Vagina (tissue), 2 donors: ENCODE data around the gene EML2. TPM values are rescaled to one million over a fixed set of nuclear protein-coding genes. Genes with fewer than 3 reads are reported as not detected.

Experiments
- DNase-seq, 2 donors: peaks; one replicate each; pipeline ENCODE4 v3.0.0-alpha.2; 2017; ENCODE audit errors: extremely low spot score in 2 of 2
- H3K27ac ChIP-seq: fragments of 200-600 bp; sonication (generic); one replicate; pipeline ENCODE4 v1.5.1; 2019
- H3K27me3 ChIP-seq: fragments of 200-600 bp; sonication (generic); one replicate; pipeline ENCODE4 v1.5.1; 2019
- H3K36me3 ChIP-seq, 2 donors: fragments of 200-600 bp; sonication (generic); one replicate each; pipeline ENCODE4 v1.5.1; 2017 to 2019
- H3K4me1 ChIP-seq: fragments of 200-600 bp; sonication (generic); one replicate; pipeline ENCODE4 v1.5.1; 2019
- H3K4me3 ChIP-seq, 2 donors: fragments of 200-600 bp; sonication (generic); 1 replicate in 1 of 2; 2 replicates in 1 of 2; pipeline ENCODE4 v1.5.1; 2016 to 2019
- H3K9me3 ChIP-seq: fragments of 200-600 bp; sonication (generic); one replicate; pipeline ENCODE4 v1.5.1; 2019
- POLR2A ChIP-seq, 2 donors: fragments of 450-650 bp; IDR thresholded peaks; one replicate each; pipeline ENCODE4 v1.6.1; 2017; ENCODE audit warnings: antibody characterized with exemption in 2 of 2, mild to moderate bottlenecking in 2 of 2, moderate library complexity in 2 of 2
- POLR2AphosphoS5 ChIP-seq, 2 donors: sonication (generic); formaldehyde crosslinking; IDR thresholded peaks; one replicate each; pipeline ENCODE4 v1.9.0; 2017; ENCODE audit warnings: antibody characterized with exemption in 2 of 2, mild to moderate bottlenecking in 2 of 2, low read depth in 1 of 2; ENCODE audit not compliant: insufficient read depth in 1 of 2
- intact Hi-C: fragments of 100-400 bp; cut with DNase I; formaldehyde crosslinking; loops from one replicate; pipeline ENCODE4 v1.15.1; 2023
- total RNA-seq: library from RNA; depleted of rRNA; stranded (reverse); fragments of >200 nt; gene quantifications from one replicate; pipeline ENCODE4 v1.2.3, GENCODE V29; 2016
- TF ChIP-seq, protein P1 (sequence below), 3 experiments: fragments of 450-650 bp in 2 of 3; fragments of 200-600 bp in 1 of 3; sonication (generic) in 1 of 3; IDR thresholded peaks; one replicate each; pipeline ENCODE4 v1.5.1; 2017 to 2019; ENCODE audit warnings: antibody characterized with exemption in 3 of 3, mild to moderate bottlenecking in 2 of 3, moderate library complexity in 2 of 3

The EML2 gene
- total RNA-seq, 1 donor from 2014 or later = 74.9 TPM

DNA sequence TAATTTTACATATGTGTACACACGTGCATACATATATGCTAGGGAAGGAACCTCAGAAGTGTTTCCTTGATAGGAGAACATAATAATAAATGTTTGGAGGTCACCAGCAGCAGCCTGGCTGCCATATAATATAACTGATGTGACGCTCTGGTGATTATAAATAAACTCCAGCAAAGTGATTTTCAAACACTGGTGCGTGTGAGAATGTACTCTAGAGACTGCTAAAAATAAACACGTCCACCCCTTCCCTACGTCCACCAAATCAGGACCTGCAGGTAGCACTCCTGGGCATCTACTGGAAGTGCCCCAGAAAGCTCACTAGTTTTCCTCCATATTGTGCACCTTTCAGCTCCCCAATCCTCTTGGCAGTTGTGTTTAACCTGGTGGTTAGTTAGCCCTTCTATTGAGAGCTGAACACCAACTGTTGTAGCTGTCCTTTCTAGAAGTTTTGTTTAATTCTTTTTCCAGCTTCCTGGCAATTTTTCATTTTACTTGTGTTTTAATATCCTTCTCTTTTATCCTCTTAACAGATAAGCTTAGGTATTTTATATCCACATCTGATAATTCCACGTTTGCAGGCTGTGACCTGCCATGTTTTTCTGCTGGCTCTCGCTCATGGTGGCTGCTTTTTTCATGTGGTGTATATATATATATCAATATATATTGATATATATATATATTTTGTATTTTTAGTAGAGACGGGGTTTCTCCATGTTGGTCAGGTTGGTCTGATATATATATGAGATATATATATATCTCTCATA lies 67.6 kb downstream of the EML2 start:
- intact Hi-C loops = no loop called here
- Histone ChIP-seq H3K4me3 (no peak overlapping the region), H3K9me3 (no peaks in the 10 kb centered on the region), H3K4me1 (peaks cover 37% of the 10 kb centered on the region), H3K36me3 (no peaks in the 10 kb centered on the region), H3K27me3 (no peaks in the 10 kb centered on the region), H3K27ac (no peak overlapping the region)
- DNase-seq = no peak
- no peak for TF ChIP-seq POLR2AphosphoS5 (IDR thresholded peaks at IDR 0.05; ENCODE audit: insufficient read depth in 1 of 2, low read depth in 1 of 2)
- TF ChIP-seq, protein P1, sequence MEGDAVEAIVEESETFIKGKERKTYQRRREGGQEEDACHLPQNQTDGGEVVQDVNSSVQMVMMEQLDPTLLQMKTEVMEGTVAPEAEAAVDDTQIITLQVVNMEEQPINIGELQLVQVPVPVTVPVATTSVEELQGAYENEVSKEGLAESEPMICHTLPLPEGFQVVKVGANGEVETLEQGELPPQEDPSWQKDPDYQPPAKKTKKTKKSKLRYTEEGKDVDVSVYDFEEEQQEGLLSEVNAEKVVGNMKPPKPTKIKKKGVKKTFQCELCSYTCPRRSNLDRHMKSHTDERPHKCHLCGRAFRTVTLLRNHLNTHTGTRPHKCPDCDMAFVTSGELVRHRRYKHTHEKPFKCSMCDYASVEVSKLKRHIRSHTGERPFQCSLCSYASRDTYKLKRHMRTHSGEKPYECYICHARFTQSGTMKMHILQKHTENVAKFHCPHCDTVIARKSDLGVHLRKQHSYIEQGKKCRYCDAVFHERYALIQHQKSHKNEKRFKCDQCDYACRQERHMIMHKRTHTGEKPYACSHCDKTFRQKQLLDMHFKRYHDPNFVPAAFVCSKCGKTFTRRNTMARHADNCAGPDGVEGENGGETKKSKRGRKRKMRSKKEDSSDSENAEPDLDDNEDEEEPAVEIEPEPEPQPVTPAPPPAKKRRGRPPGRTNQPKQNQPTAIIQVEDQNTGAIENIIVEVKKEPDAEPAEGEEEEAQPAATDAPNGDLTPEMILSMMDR (IDR thresholded peaks at IDR 0.05) = no peak
- TF ChIP-seq POLR2A (IDR thresholded peaks at IDR 0.05) = no peak

DNA sequence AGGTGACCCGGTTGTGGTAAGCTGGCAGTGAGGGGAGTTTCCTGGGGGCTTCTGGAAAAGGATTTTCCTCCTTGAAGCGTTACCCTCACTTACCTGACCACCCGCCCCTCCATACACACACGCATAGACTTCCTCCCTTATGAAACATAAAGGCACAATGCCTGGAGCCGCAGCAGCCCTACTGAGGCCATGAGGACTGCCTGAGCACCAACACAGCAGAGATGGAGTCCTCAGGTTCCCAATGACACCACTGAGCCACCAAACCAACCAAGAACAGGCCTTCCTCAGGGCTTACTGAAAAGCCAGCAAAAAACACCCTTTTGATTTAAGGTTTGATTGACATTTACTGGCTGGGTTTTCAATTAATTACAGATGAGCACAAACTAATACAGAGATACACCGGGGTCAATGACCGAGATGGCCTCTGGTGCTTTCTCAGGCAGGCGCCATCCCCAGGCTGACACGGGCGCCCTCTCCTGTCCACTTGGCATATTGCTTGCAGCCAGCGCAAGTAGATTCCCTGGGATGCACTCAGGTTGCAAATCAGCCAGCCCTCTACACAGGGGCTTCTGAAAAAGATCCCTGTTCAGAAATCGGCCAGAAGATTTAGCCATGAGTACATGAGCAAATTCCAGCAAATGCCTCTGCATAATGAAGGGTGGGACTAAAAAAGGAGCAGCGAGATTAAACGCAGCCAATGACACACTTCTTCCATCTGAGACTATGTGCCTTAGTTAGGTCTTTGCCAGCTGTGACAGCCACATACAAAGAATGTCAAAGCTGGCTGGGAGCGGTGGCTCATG lies 69.4 kb downstream of the EML2 start:
- H3K27ac ChIP-seq = peak overlapping the region; percentile 62

DNA sequence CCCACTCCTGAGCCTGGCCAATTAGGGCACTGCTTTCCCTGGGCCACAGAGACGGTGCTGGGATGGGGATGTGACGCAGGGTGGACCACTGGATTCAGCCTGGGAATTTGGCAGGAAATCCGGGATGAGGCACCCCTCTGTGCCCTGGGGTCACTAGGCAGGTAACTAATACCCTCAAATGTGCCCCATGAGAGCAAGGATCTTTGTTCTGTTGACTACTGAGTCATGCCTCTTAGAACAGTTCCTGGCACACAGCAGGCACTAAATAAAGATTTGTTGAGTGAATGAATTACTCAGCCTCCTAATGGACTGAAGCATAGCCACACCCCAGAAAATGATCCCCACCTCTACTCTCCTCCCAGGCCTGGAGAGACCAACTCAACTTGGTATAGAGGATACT lies 70.5 kb downstream of the EML2 start:
- Histone ChIP-seq H3K36me3 (no peaks in the 10 kb centered on the region), H3K4me3 (no peak overlapping the region), H3K4me1 (peaks cover 26% of the 10 kb centered on the region), H3K27ac (peak overlapping the region; percentile 62), H3K27me3 (no peaks in the 10 kb centered on the region), H3K9me3 (no peaks in the 10 kb centered on the region)
- TF ChIP-seq, protein P1 (IDR thresholded peaks at IDR 0.05) = no peak
- peak; percentile 41 to 77 for TF ChIP-seq POLR2AphosphoS5 (IDR thresholded peaks at IDR 0.05; ENCODE audit: insufficient read depth in 1 of 2, low read depth in 1 of 2)
- DNase-seq = no peak
- intact Hi-C loops = no loop called here

More for the DNA sequence above, 69.4 kb downstream of the EML2 start:
- DNase-seq = no peak
- Histone ChIP-seq H3K36me3 (no peaks in the 10 kb centered on the region), H3K4me1 (peaks cover 29% of the 10 kb centered on the region), H3K9me3 (no peaks in the 10 kb centered on the region), H3K27me3 (no peaks in the 10 kb centered on the region), H3K4me3 (no peak overlapping the region)
- TF ChIP-seq, protein P1 (IDR thresholded peaks at IDR 0.05) = peak; percentile 46 to 50 (median 48)
- TF ChIP-seq POLR2AphosphoS5 (IDR thresholded peaks at IDR 0.05; ENCODE audit: insufficient read depth in 1 of 2, low read depth in 1 of 2) (peak in 1 of 2 donors; percentile 12), POLR2A (IDR thresholded peaks at IDR 0.05) (no peak)
- intact Hi-C loops = no loop called here

DNA sequence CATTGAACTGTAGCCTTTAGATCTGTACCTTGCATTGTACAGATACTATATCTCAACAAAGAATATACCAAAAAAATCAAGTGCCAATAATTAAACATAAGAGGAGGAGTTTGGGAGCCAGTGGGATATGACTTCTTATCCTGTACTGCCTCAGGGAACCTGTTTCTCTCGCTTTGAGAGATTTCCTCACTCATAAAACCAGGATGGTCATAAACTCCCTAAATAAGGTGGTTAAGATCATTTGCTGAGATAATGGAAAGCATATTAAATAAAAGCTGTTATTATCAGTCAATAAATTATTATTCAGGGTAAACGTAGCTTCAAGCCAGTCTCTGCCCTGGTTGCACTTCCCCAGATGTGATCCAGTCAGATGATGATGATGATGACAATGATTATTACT lies 71.6 kb downstream of the EML2 start:
- no peaks in the 10 kb centered on the region for H3K9me3 ChIP-seq
- intact Hi-C loops = no loop called here
- H3K36me3 ChIP-seq = no peaks in the 10 kb centered on the region
- no peak for TF ChIP-seq POLR2AphosphoS5 (IDR thresholded peaks at IDR 0.05; ENCODE audit: insufficient read depth in 1 of 2, low read depth in 1 of 2)
- TF ChIP-seq, protein P1 (IDR thresholded peaks at IDR 0.05) = no peak
- TF ChIP-seq POLR2A (IDR thresholded peaks at IDR 0.05) = no peak
- H3K27ac ChIP-seq = peak overlapping the region; percentile 62
- DNase-seq = no peak
- no peak overlapping the region for H3K4me3 ChIP-seq
- H3K4me1 ChIP-seq = peaks cover 26% of the 10 kb centered on the region
- H3K27me3 ChIP-seq = no peaks in the 10 kb centered on the region
